Colonic mucosa (tissue), 4 donors: Measurements from ENCODE around the gene PKNOX2. TPM values are rescaled to one million over a fixed set of nuclear protein-coding genes. Genes with fewer than 3 reads are reported as not detected.

Experiments
- DNase-seq: peaks from one replicate; pipeline ENCODE4 v3.0.0-alpha.2; 2020
- H3K27ac ChIP-seq: fragments of 200-600 bp; one replicate; pipeline ENCODE4 v1.8.0; 2021
- H3K27me3 ChIP-seq: fragments of 200-600 bp; one replicate; pipeline ENCODE4 v1.8.0; 2021
- H3K36me3 ChIP-seq: fragments of 200-600 bp; one replicate; pipeline ENCODE4 v1.8.0; 2021
- H3K4me1 ChIP-seq: fragments of 200-600 bp; one replicate; pipeline ENCODE4 v1.8.0; 2021; ENCODE audit warnings: mild to moderate bottlenecking
- H3K4me3 ChIP-seq: fragments of 200-600 bp; one replicate; pipeline ENCODE4 v1.8.0; 2021
- H3K9ac ChIP-seq, 2 donors: one replicate each; pipeline ENCODE4 v1.7.0; 2013; ENCODE audit warnings: control low read depth in 2 of 2, low read depth in 2 of 2, low read length in 2 of 2
- H3K9me3 ChIP-seq: fragments of 200-600 bp; one replicate; pipeline ENCODE4 v1.8.0; 2021
- intact Hi-C: fragments of 100-400 bp; cut with DNase I; formaldehyde crosslinking; loops from one replicate; pipeline ENCODE4 v1.14.1; 2022
- total RNA-seq, 2 donors: library from RNA; stranded (reverse); fragmentation: NEBNext Ultra II Directional in 1 of 2; extraction: Animal tissue kit (Norgen Biotek cat#: 25700) in 1 of 2; gene quantifications; one replicate each; pipeline ENCODE4 v1.2.1, GENCODE V29; 2021
- TF ChIP-seq, protein P1 (sequence below): fragments of 200-600 bp; IDR thresholded peaks from one replicate; pipeline ENCODE4 v1.8.0; 2022; ENCODE audit warnings: antibody characterized with exemption, mild to moderate bottlenecking
- donor health status: healthy.
- donor health status: DM: no; HTN: no; CAD: no.
- donor health status: DM: no; HTN: no; CAD: no.

Gene PKNOX2
- total RNA-seq, 2 donors from 2014 or later, result 0.52 to 1.3 TPM

DNA sequence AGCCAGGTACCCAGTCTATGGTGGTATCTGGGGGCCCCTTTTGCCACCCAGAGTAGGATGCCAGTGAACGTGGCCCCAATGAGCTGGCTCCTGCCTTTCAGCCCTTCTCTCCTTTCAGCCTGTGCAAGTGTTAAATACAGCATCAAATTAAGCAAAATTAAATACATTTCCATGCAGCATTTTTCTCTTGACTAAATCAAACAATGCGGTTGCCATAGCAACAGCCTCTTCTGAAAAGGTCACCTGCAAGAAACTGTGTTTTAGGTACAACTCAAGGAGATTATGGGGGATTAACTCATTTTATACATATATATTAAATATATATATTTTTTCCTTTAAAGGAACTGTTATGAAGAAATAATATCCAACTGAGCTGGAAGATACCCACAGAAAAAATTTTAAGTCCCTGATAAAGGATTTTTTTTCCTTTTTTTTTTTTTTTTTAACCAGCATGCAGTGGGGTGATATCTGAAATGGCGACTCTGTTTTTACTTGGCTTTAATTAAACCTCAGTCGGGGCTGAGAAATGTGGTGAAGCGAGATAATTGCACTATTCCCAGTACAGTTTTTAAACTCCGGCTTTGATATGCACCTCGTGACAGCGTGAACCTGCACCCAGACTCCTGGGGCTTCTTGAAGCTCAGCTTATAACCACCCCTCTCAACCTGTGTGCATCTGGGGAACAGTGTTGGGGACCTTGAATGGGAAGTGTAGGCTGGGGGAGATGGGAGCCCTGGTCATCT, 115.3 kb downstream of the PKNOX2 start:
- no peaks in the 10 kb centered on the region for H3K4me1 ChIP-seq
- no peak overlapping the region for H3K9ac ChIP-seq
- TF ChIP-seq, protein P1, sequence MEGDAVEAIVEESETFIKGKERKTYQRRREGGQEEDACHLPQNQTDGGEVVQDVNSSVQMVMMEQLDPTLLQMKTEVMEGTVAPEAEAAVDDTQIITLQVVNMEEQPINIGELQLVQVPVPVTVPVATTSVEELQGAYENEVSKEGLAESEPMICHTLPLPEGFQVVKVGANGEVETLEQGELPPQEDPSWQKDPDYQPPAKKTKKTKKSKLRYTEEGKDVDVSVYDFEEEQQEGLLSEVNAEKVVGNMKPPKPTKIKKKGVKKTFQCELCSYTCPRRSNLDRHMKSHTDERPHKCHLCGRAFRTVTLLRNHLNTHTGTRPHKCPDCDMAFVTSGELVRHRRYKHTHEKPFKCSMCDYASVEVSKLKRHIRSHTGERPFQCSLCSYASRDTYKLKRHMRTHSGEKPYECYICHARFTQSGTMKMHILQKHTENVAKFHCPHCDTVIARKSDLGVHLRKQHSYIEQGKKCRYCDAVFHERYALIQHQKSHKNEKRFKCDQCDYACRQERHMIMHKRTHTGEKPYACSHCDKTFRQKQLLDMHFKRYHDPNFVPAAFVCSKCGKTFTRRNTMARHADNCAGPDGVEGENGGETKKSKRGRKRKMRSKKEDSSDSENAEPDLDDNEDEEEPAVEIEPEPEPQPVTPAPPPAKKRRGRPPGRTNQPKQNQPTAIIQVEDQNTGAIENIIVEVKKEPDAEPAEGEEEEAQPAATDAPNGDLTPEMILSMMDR, result no peak
- no peaks in the 10 kb centered on the region for H3K9me3 ChIP-seq
- H3K36me3 ChIP-seq, result no peaks in the 10 kb centered on the region
- no peak overlapping the region for H3K27ac ChIP-seq
- intact Hi-C loops, result loop anchor here (10.0 kb wide), 1 partner anchor 55 kb away; no protein-coding TSS in a partner anchor
- H3K27me3 ChIP-seq, result no peaks in the 10 kb centered on the region
- H3K4me3 ChIP-seq, result no peak overlapping the region
- DNase-seq, result no peak

DNA sequence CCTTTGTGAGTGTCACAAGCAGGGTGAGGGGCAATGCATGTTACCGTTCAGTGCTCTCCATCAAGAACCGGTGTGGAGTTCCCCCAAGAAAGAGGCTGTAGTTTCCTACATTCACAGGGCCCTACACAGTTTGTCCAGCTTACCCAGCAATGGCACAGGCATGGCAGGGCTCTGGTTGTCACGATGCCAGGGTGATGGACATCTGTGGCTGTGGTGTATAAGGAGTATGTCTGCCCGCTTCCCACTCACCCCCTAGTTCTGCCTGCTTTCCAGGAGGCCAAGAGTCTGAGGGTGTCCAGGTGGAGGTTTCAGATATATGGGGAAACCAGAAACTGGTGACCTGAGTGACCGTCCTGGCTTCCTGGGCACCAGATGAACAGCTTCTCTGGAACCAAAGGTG, 116.1 kb downstream of the PKNOX2 start:
- Histone ChIP-seq H3K9me3 (no peaks in the 10 kb centered on the region), H3K27me3 (no peaks in the 10 kb centered on the region), H3K27ac (no peak overlapping the region), H3K4me1 (no peaks in the 10 kb centered on the region), H3K9ac (no peak overlapping the region), H3K36me3 (no peaks in the 10 kb centered on the region), H3K4me3 (no peak overlapping the region)
- DNase-seq, result no peak
- intact Hi-C loops, result no loop called here
- TF ChIP-seq, protein P1, result no peak

DNA sequence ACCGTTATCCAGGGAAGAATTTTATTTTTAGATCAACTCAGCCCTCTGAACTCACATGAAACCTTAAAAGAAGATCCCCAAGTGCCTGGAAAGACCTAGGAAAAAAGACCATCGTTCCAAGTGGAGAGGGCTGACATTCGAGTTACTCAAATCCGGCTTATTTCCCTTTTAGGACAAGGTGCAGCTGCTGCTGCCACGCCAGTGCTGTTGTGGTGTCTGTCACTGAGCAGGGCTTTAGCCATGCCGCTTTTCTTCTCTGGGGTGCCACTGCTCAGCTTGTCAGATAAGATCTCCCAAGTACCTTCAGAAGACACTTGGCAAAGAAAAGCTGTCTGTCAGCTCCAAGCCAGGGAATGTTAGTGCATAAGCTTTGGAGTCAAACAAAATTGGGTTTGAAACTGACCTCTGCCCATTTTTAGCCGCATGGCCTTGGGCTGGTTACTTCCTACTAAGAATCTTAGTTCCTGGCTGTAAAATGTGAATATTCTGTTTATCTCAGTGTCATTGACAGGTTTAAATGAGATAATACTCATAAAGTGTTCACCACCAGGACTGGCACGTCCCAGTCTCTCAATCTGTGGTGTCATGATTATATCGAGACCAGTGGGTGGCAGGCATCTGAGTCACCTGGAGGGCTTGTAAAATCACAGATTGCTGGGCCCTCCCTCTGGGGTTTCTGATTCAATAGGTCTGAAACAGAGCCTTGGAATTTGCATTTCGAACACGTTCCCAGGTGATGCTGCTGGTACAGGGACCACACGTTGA, 117.5 kb downstream of the PKNOX2 start:
- no peak overlapping the region for H3K27ac ChIP-seq
- H3K27me3 ChIP-seq, result no peaks in the 10 kb centered on the region
- intact Hi-C loops, result no loop called here

DNA sequence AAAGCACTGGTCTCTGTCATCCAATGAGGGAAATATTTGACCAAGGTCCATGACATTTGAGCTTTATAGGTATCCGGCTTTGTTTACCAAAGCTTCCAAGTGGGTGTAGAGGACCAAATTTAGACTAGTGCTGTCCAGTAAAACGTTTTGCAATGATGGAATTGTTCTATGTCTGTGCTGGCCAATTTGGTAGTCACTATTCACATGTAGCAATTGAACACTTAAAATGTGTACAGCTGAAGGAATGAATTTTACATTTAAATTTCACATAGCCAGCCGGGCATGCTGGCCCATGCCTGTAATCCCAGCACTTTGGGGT, 118.0 kb downstream of the PKNOX2 start:
- no peak overlapping the region for H3K9ac ChIP-seq
- TF ChIP-seq, protein P1, result no peak
- no peak for DNase-seq
- H3K36me3 ChIP-seq, result no peaks in the 10 kb centered on the region
- no peaks in the 10 kb centered on the region for H3K9me3 ChIP-seq
- no peaks in the 10 kb centered on the region for H3K4me1 ChIP-seq
- no peak overlapping the region for H3K27ac ChIP-seq
- no peak overlapping the region for H3K4me3 ChIP-seq
- H3K27me3 ChIP-seq, result no peaks in the 10 kb centered on the region
- intact Hi-C loops, result no loop called here

More for the DNA sequence above, 117.5 kb downstream of the PKNOX2 start:
- Histone ChIP-seq H3K4me1 (no peaks in the 10 kb centered on the region), H3K4me3 (no peak overlapping the region), H3K9ac (no peak overlapping the region), H3K9me3 (no peaks in the 10 kb centered on the region), H3K36me3 (no peaks in the 10 kb centered on the region)
- TF ChIP-seq, protein P1, result no peak
- DNase-seq, result no peak

DNA sequence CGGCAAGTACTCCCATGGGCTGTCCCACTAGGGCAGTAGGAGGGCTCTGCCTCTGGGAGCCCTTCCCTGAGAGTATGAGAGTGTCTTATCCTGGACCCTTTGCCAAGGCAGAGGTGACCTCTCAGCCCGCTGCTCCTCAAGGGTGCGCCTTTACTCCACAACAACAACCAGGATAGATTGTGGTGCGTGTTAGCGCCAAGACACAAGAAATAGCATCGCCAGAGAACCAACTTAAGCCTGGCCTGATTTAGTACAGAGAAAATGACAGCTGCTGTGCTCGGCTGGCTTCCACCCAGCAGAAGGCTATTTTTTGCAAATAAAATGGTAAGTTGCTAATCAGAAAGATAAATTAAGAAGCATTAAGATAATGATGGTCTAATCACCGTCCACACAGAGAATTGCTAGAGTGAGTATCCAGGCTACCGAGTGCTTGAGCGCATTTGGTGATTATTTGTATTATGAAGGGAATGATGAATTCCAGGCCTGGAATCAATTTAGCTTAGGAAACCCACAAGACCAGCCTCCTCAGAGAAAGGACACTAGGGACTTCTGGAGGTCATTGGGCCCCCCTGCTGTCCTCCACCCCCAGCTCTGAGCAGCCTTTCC, 119.8 kb downstream of the PKNOX2 start:
- Histone ChIP-seq H3K27ac (no peak overlapping the region), H3K9ac (no peak overlapping the region), H3K9me3 (no peaks in the 10 kb centered on the region), H3K27me3 (no peaks in the 10 kb centered on the region), H3K4me1 (no peaks in the 10 kb centered on the region), H3K36me3 (no peaks in the 10 kb centered on the region), H3K4me3 (no peak overlapping the region)
- no peak for DNase-seq
- intact Hi-C loops, result no loop called here
- TF ChIP-seq, protein P1, result no peak
